ENCODE results near the gene SARM1.

DNA sequence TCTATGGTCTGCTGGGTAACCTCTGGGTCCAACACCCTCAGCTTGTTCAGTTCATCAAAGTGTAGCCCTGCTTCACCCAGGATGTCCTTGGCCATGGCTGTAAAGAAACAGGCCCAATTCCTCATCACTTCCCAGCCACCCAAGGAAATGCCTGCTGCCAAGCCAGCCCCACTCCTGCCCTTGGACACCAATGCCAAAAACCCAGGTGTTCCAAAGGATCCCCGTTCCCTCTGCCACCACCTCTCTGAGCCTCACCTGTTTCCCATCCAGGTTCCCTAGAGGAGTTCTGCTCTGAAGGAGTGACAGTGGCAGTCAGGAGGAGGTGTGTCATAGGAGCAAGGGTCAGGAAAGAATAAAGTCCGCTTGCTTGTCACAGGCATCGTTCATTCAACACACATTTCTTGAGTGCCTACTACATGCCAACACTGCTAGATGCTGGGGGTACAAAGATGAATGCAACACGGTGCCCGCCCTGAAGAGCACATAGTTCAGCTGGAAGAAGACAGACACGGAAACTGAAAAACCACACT is 39.5 kb upstream of the SARM1 start:
- TF ChIP-seq, protein P1, sequence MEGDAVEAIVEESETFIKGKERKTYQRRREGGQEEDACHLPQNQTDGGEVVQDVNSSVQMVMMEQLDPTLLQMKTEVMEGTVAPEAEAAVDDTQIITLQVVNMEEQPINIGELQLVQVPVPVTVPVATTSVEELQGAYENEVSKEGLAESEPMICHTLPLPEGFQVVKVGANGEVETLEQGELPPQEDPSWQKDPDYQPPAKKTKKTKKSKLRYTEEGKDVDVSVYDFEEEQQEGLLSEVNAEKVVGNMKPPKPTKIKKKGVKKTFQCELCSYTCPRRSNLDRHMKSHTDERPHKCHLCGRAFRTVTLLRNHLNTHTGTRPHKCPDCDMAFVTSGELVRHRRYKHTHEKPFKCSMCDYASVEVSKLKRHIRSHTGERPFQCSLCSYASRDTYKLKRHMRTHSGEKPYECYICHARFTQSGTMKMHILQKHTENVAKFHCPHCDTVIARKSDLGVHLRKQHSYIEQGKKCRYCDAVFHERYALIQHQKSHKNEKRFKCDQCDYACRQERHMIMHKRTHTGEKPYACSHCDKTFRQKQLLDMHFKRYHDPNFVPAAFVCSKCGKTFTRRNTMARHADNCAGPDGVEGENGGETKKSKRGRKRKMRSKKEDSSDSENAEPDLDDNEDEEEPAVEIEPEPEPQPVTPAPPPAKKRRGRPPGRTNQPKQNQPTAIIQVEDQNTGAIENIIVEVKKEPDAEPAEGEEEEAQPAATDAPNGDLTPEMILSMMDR (conservative IDR thresholded peaks at IDR 0.05; ENCODE audit: low read depth, low read length), result no peak
- TF ChIP-seq EZH2 (IDR thresholded peaks at IDR 0.05; ENCODE audit: borderline replicate concordance, low read depth, low read length, poor library complexity, severe bottlenecking), result no peak

All from A673 (cell line).